PFSK-1 (cell line): Measurements from ENCODE around the gene LRRC42.

Source experiments
- FOXP2 ChIP-seq: optimal IDR thresholded peaks from 2 replicates; pipeline ENCODE3; 2011; ENCODE audit warnings: borderline replicate concordance, control low read depth, inconsistent platforms; ENCODE audit not compliant: insufficient read depth; ENCODE audit errors: extremely low read length, extremely low read depth
- POLR2AphosphoS5 ChIP-seq: IDR thresholded peaks from 2 replicates; pipeline ENCODE4 v1.6.1; 2012; ENCODE audit warnings: low read depth, mild to moderate bottlenecking, control low read depth, low read length, moderate library complexity
- REST ChIP-seq, 2 experiments: IDR thresholded peaks; 2 replicates each; pipeline versions ENCODE4 v1.6.1 to v1.8.0; 2011 to 2012; ENCODE audit warnings: low read depth in 2 of 2, low read length in 2 of 2, control low read depth in 1 of 2, inconsistent platforms in 1 of 2, mild to moderate bottlenecking in 1 of 2, moderate library complexity in 1 of 2; ENCODE audit not compliant: insufficient read depth in 1 of 2
- SIN3A ChIP-seq: IDR thresholded peaks from 2 replicates; pipeline ENCODE4 v1.6.1; 2012; ENCODE audit warnings: mild to moderate bottlenecking, low read length, moderate library complexity, borderline replicate concordance; ENCODE audit not compliant: insufficient read depth
- TAF1 ChIP-seq: IDR thresholded peaks from 2 replicates; pipeline ENCODE4 v1.6.1; 2012; ENCODE audit warnings: low read length, control low read depth, borderline replicate concordance; ENCODE audit not compliant: insufficient read depth

The LRRC42 gene

GRCh38 chr1:53971718-53972117 is 25.6 kb downstream of the LRRC42 start:
- TF ChIP-seq FOXP2: no peak
- no peak for TF ChIP-seq REST (IDR thresholded peaks at IDR 0.05; ENCODE audit: insufficient read depth in 1 of 2, low read depth in 2 of 2, low read length in 2 of 2)
- no peak for TF ChIP-seq SIN3A
- TF ChIP-seq POLR2AphosphoS5: no peak
- TF ChIP-seq TAF1: no peak

- TF ChIP-seq FOXP2: no peak
- no peak for TF ChIP-seq TAF1
- no peak for TF ChIP-seq POLR2AphosphoS5
- no peak for TF ChIP-seq REST (IDR thresholded peaks at IDR 0.05; ENCODE audit: insufficient read depth in 1 of 2, low read depth in 2 of 2, low read length in 2 of 2)
- TF ChIP-seq SIN3A: no peak
These were observed 29.7 kb downstream of the LRRC42 start for GRCh38 chr1:53975861-53976260.

GRCh38 chr1:53979712-53980450 is 33.7 kb downstream of the LRRC42 start:
- TF ChIP-seq SIN3A (no peak), POLR2AphosphoS5 (no peak), FOXP2 (no peak), REST (IDR thresholded peaks at IDR 0.05; ENCODE audit: insufficient read depth in 1 of 2, low read depth in 2 of 2, low read length in 2 of 2) (no peak), TAF1 (no peak)

- no peak for TF ChIP-seq POLR2AphosphoS5
- no peak for TF ChIP-seq REST (IDR thresholded peaks at IDR 0.05; ENCODE audit: insufficient read depth in 1 of 2, low read depth in 2 of 2, low read length in 2 of 2)
- no peak for TF ChIP-seq FOXP2
- no peak for TF ChIP-seq SIN3A
- no peak for TF ChIP-seq TAF1
These were observed 35.1 kb downstream of the LRRC42 start for GRCh38 chr1:53981220-53981619.
